Panc1 (cell line): ENCODE results near the gene TMEM175. TPM values are rescaled to one million over a fixed set of nuclear protein-coding genes. Genes with fewer than 3 reads are reported as not detected.

Source experiments
- ATAC-seq: fragments of 200-7000 bp; cut with Tn5 transposase; 2 replicates; pipeline ENCODE4 v1.9.1; 2020; ENCODE audit warnings: mild to moderate bottlenecking, moderate library complexity
- BruUV-seq: library from RNA; stranded (reverse); fragments of 400-500 nt; replicated peaks from 2 replicates; lab custom pipeline; 2021; lab: Mats Ljungman, UMichigan
- CTCF ChIA-PET: fragments of 300-600 bp; sonication (Branson Sonifier 250); formaldehyde crosslinking; loops from one replicate; lab custom pipeline; 2022; ENCODE audit warnings: antibody characterized with exemption; lab: Charles Lee
- POLR2A ChIA-PET: fragments of 300-600 bp; sonication (Branson Sonifier 250); formaldehyde crosslinking; loops from one replicate; lab custom pipeline; 2022; ENCODE audit warnings: antibody characterized with exemption; lab: Charles Lee
- DNase-seq: peaks from one replicate; pipeline ENCODE4 v3.0.0-alpha.2; 2010; ENCODE audit warnings: low read depth, low spot score
- H3K27ac ChIP-seq: 2 replicates; pipeline ENCODE4 v1.5.1; 2011; ENCODE audit warnings: mild to moderate bottlenecking, low read length, inconsistent platforms
- H3K27me3 ChIP-seq: fragments of 200-500 bp; sonication (Bioruptor generic); 2 replicates; pipeline ENCODE4 v1.6.0; 2014; ENCODE audit warnings: low read length, inconsistent platforms; ENCODE audit not compliant: control insufficient read depth, insufficient read depth
- H3K36me3 ChIP-seq: fragments of 200-500 bp; sonication (Bioruptor generic); 2 replicates; pipeline ENCODE4 v1.5.1; 2014; ENCODE audit warnings: inconsistent platforms, mild to moderate bottlenecking, low read length, moderate library complexity; ENCODE audit not compliant: control insufficient read depth, insufficient read depth
- H3K4me1 ChIP-seq: 2 replicates; pipeline ENCODE4 v1.5.1; 2011; ENCODE audit warnings: inconsistent platforms, mild to moderate bottlenecking, low read length, moderate library complexity; ENCODE audit not compliant: control insufficient read depth, insufficient read depth
- H3K4me3 ChIP-seq, 2 experiments: 2 replicates each; pipeline ENCODE4 v1.5.1; 2011 to 2012; ENCODE audit warnings: low read depth in 2 of 2, low read length in 2 of 2, mild to moderate bottlenecking in 2 of 2, inconsistent platforms in 1 of 2, moderate library complexity in 1 of 2
- H3K9me3 ChIP-seq: fragments of 200-500 bp; sonication (Bioruptor generic); 2 replicates; pipeline ENCODE4 v1.5.1; 2014; ENCODE audit warnings: low read depth, mild to moderate bottlenecking, inconsistent platforms, low read length, moderate library complexity; ENCODE audit not compliant: control insufficient read depth, insufficient read depth
- POLR2AphosphoS5 ChIP-seq: IDR thresholded peaks from 2 replicates; pipeline ENCODE4 v1.6.1; 2012; ENCODE audit warnings: mild to moderate bottlenecking, low read depth, low read length, moderate library complexity
- SIN3A ChIP-seq: IDR thresholded peaks from 2 replicates; pipeline ENCODE4 v1.6.1; 2012; ENCODE audit warnings: low read depth, mild to moderate bottlenecking, low read length, moderate library complexity, borderline replicate concordance; ENCODE audit not compliant: insufficient read depth
- TCF7L2 ChIP-seq: IDR thresholded peaks from 2 replicates; pipeline ENCODE4 v1.6.1; 2011; ENCODE audit warnings: mild to moderate bottlenecking, low read depth, low read length, inconsistent platforms
- in situ Hi-C: cut with HindIII; loops from 2 replicates; pipeline ENCODE4 v1.10.0; 2016; ENCODE audit warnings: low sequenced_read_pairs, low pct_unique_long_range_greater_than_20kb
- intact Hi-C: fragments of 100-400 bp; cut with micrococcal nuclease; formaldehyde crosslinking; loops from one replicate; pipeline ENCODE4 v1.10.0; 2022; ENCODE audit not compliant: unreplicated experiment
- total RNA-seq: library from RNA; stranded (reverse); gene quantifications from one replicate; pipeline ENCODE4 v1.2.1, GENCODE V29; 2021; ENCODE audit not compliant: unreplicated experiment
- TF ChIP-seq, protein P1 (sequence below), 2 experiments: IDR thresholded peaks; 2 replicates each; pipeline ENCODE4 v1.6.1; 2011 to 2012; ENCODE audit warnings: low read depth in 2 of 2, control low read depth in 1 of 2, low read length in 1 of 2, mild to moderate bottlenecking in 1 of 2, moderate library complexity in 1 of 2; ENCODE audit not compliant: insufficient read depth in 1 of 2
- TF ChIP-seq, protein P2 (sequence below): fragments of 450-650 bp; IDR thresholded peaks from 2 replicates; pipeline ENCODE4 v1.5.1; 2017; ENCODE audit warnings: mild to moderate bottlenecking

The TMEM175 gene
- total RNA-seq, 1 experiment from 2014 or later, result 21.8 TPM

DNA sequence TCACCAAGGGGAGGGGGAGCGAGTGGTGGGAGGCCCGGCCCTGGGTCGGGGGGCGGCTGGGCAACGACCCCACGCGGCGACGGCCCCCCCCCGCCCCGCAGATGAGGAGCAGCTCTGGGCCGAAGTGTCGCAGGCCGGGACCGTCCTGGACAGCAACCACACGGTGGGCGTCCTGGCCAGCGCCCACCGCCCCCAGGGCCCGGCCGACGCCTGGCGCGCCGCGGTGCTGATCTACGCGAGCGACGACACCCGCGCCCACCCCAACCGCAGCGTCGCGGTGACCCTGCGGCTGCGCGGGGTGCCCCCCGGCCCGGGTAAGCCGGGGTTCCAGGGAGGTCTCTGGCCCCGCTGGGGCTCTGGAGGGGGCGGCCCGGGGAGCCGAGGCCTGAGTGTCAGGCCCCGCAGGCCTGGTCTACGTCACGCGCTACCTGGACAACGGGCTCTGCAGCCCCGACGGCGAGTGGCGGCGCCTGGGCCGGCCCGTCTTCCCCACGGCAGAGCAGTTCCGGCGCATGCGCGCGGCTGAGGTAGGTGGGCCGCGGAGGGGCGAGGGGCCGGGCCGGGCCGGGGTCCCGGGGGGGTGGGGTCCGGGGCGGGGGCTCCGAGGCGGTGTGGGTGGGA, 70.5 kb downstream of the TMEM175 start:
- H3K9me3 ChIP-seq, result no peaks in the 10 kb centered on the region
- in situ Hi-C loops, result no loop called here
- DNase-seq (no peak), ATAC-seq (no peak)
- TF ChIP-seq TCF7L2, result no peak
- no peak overlapping the region for H3K27ac ChIP-seq
- POLR2A ChIA-PET, result no interaction called here
- H3K4me3 ChIP-seq, result no peak overlapping the region
- CTCF ChIA-PET, result interaction anchor here (0.6 kb wide), 1 partner anchor 263 kb away, joined by 7 read pairs; no protein-coding TSS in a partner anchor
- intact Hi-C loops, result no loop called here
- no TSS peak for BruUV-seq
- H3K36me3 ChIP-seq, result no peaks in the 10 kb centered on the region
- no peaks in the 10 kb centered on the region for H3K27me3 ChIP-seq
- no peaks in the 10 kb centered on the region; the same call in 1 of the 2 replicates for H3K4me1 ChIP-seq

DNA sequence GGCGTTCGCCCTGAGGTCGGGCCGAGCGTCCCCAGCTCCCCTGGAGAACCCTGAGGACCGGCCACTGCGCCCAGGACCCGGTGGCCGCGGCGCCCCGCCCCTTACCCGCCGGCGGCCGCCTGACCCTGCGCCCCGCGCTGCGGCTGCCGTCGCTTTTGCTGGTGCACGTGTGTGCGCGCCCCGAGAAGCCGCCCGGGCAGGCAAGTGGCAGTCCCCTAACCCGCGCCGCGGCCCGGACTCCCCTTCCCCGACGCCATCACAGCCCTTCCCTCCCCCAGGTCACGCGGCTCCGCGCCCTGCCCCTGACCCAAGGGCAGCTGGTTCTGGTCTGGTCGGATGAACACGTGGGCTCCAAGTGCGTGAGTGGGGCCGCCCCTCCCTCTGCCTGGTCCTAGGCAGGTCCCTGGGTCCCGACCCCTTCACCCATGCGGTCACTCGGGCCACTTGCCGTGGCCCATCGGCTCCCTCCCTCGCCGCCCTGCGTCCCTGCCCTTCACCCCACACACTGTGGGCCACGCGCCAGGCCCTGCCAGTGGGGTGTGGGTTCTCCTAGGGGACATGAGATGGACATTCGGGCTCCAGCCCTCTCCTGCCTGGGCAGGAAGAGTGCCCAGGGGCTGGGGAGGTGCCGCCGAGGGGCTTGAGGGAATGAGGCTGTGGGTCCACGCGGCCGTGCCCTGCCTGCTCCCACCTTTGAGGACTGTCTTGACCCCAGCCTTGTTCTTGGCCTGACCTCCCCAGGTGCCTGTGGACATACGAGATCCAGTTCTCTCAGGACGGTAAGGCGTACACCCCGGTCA, 71.2 kb downstream of the TMEM175 start:
- Histone ChIP-seq H3K4me1 (no peaks in the 10 kb centered on the region), H3K4me3 (no peak overlapping the region), H3K36me3 (no peaks in the 10 kb centered on the region), H3K27me3 (no peaks in the 10 kb centered on the region), H3K9me3 (no peaks in the 10 kb centered on the region), H3K27ac (no peak overlapping the region)
- intact Hi-C loops (no loop called here), in situ Hi-C loops (no loop called here)
- TF ChIP-seq, protein P1, sequence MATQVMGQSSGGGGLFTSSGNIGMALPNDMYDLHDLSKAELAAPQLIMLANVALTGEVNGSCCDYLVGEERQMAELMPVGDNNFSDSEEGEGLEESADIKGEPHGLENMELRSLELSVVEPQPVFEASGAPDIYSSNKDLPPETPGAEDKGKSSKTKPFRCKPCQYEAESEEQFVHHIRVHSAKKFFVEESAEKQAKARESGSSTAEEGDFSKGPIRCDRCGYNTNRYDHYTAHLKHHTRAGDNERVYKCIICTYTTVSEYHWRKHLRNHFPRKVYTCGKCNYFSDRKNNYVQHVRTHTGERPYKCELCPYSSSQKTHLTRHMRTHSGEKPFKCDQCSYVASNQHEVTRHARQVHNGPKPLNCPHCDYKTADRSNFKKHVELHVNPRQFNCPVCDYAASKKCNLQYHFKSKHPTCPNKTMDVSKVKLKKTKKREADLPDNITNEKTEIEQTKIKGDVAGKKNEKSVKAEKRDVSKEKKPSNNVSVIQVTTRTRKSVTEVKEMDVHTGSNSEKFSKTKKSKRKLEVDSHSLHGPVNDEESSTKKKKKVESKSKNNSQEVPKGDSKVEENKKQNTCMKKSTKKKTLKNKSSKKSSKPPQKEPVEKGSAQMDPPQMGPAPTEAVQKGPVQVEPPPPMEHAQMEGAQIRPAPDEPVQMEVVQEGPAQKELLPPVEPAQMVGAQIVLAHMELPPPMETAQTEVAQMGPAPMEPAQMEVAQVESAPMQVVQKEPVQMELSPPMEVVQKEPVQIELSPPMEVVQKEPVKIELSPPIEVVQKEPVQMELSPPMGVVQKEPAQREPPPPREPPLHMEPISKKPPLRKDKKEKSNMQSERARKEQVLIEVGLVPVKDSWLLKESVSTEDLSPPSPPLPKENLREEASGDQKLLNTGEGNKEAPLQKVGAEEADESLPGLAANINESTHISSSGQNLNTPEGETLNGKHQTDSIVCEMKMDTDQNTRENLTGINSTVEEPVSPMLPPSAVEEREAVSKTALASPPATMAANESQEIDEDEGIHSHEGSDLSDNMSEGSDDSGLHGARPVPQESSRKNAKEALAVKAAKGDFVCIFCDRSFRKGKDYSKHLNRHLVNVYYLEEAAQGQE (IDR thresholded peaks at IDR 0.05; ENCODE audit: insufficient read depth in 1 of 2, low read depth in 2 of 2, low read length in 1 of 2), result no peak
- TF ChIP-seq SIN3A (no peak), TCF7L2 (no peak), POLR2AphosphoS5 (no peak)
- TF ChIP-seq, protein P2, sequence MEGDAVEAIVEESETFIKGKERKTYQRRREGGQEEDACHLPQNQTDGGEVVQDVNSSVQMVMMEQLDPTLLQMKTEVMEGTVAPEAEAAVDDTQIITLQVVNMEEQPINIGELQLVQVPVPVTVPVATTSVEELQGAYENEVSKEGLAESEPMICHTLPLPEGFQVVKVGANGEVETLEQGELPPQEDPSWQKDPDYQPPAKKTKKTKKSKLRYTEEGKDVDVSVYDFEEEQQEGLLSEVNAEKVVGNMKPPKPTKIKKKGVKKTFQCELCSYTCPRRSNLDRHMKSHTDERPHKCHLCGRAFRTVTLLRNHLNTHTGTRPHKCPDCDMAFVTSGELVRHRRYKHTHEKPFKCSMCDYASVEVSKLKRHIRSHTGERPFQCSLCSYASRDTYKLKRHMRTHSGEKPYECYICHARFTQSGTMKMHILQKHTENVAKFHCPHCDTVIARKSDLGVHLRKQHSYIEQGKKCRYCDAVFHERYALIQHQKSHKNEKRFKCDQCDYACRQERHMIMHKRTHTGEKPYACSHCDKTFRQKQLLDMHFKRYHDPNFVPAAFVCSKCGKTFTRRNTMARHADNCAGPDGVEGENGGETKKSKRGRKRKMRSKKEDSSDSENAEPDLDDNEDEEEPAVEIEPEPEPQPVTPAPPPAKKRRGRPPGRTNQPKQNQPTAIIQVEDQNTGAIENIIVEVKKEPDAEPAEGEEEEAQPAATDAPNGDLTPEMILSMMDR, result no peak
- CTCF ChIA-PET, result no interaction called here
- BruUV-seq, result no TSS peak
- ATAC-seq (no peak), DNase-seq (no peak)
- POLR2A ChIA-PET, result no interaction called here

DNA sequence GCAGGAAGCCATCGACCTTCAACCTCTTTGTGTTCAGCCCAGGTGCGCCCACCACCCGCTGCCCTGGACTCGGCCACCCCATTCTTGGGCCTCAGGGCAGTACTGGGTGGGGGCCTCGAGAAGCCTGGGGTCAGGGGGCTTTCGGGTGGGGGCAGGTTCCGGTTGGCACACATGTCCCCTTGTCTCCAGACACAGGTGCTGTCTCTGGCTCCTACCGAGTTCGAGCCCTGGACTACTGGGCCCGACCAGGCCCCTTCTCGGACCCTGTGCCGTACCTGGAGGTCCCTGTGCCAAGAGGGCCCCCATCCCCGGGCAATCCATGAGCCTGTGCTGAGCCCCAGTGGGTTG, 71.8 kb downstream of the TMEM175 start:
- H3K4me1 ChIP-seq, result no peaks in the 10 kb centered on the region; the same call in 1 of the 2 replicates
- CTCF ChIA-PET, result no interaction called here
- TF ChIP-seq SIN3A, result no peak
- no peak for TF ChIP-seq POLR2AphosphoS5
- TF ChIP-seq, protein P2, result no peak
- TF ChIP-seq TCF7L2, result no peak
- TF ChIP-seq, protein P1 (IDR thresholded peaks at IDR 0.05; ENCODE audit: insufficient read depth in 1 of 2, low read depth in 2 of 2, low read length in 1 of 2), result no peak
- BruUV-seq, result no TSS peak
- no peaks in the 10 kb centered on the region for H3K36me3 ChIP-seq
- DNase-seq, result no peak
- H3K9me3 ChIP-seq, result no peaks in the 10 kb centered on the region
- POLR2A ChIA-PET, result no interaction called here
- intact Hi-C loops (no loop called here), in situ Hi-C loops (no loop called here)
- no peak overlapping the region for H3K4me3 ChIP-seq
- H3K27me3 ChIP-seq, result no peaks in the 10 kb centered on the region
- no peak overlapping the region for H3K27ac ChIP-seq
- no peak for ATAC-seq
